HG02943 (cell line): ENCODE results near the gene PCDHGA11.
"Not testable (repeated sequence)": the region's sequence is repeated elsewhere in the genome, so short reads cannot be mapped to it uniquely, and the experiment has no call there.

ENCODE experiments used
- ATAC-seq: cut with Tn5 transposase; IDR thresholded peaks from one replicate; pipeline ENCODE4 v1.9.1; 2021; ENCODE audit warnings: mild to moderate bottlenecking, low read depth, moderate library complexity; ENCODE audit not compliant: unreplicated experiment

Gene PCDHGA11

DNA sequence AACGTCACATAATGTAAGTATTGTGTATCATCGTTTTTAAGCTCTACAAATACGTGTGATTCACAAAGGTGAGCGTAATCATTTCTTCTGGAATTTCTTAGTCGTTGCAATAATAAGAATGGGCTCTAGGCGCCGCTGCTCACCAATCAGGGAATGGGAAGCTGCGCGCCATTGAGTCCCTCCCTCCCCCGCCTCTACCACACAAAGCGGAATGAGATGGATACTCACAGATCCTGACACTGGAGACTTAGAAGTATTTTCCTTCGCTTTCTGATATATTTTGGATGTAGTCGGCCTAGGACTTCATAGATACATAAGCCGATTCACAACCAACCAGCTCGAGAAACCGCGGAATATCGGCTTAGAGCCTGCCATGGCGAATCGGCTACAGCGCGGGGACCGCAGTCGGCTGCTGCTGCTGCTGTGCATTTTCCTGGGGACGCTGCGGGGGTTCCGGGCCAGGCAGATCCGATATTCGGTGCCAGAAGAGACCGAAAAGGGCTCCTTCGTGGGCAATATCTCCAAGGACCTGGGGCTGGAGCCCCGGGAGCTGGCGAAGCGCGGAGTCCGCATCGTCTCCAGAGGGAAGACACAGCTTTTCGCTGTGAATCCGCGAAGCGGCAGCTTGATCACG lies at the start of gene PCDHGA11:
TSS of gene PCDHGA11 (plus strand) at position 197 of the 634 bp plus-strand sequence. CDS start at position 374, 177 bp downstream.
- ATAC-seq = no peak

GRCh38 chr5:141371572-141372475 lies 49.0 kb upstream of the PCDHGA11 start:
- no peak for ATAC-seq

GRCh38 chr5:141373673-141374317 lies 47.1 kb upstream of the PCDHGA11 start, which contains the start of gene PCDHGA6:
Gene PCDHGA6, plus strand, starts transcription at chr5:141373891. Its CDS starts 193 bp downstream, at chr5:141374084.
- no peak for ATAC-seq

DNA sequence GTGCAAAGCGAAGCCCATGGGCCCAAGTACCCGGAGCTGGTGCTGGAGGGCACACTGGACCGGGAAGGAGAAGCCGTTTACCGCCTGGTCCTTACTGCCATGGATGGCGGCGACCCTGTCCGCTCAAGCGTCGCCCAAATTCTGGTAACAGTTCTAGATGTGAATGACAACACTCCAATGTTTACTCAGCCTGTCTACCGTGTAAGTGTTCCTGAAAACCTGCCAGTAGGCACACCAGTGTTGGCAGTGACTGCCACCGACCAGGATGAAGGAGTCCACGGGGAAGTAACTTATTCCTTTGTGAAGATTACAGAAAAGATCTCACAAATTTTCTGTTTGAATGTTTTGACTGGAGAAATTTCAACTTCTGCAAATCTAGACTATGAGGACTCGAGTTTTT lies 46.2 kb upstream of the PCDHGA11 start:
- no peak for ATAC-seq

DNA sequence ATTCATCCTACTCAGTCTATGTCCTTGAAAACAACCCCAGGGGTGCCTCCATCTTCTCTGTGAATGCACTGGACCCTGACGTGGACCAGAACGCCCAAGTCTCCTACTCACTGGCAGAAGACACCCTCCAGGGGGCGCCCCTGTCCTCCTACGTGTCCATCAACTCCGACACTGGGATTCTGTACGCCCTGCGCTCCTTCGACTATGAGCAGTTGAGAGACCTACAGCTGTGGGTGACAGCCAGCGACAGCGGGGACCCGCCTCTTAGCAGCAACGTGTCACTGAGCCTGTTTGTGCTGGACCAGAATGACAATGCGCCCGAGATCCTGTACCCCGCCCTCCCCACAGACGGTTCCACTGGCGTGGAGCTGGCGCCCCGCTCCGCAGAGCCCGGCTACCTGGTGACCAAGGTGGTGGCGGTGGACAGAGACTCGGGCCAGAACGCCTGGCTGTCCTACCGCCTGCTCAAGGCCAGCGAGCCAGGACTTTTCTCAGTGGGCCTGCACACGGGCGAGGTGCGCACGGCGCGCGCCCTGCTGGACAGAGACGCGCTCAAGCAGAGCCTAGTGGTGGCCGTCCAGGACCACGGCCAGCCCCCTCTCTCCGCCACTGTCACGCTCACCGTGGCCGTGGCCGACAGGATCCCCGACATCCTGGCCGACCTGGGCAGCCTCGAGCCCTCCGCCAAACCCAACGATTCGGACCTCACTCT lies 45.3 kb upstream of the PCDHGA11 start:
- not testable (repeated sequence) for ATAC-seq

- ATAC-seq = no peak
Measured at GRCh38 chr5:141382469-141383294, 38.2 kb upstream of the PCDHGA11 start, which contains the start of gene PCDHGA7. Gene PCDHGA7, plus strand, starts transcription at chr5:141382742. Its CDS starts 158 bp downstream, at chr5:141382900.

DNA sequence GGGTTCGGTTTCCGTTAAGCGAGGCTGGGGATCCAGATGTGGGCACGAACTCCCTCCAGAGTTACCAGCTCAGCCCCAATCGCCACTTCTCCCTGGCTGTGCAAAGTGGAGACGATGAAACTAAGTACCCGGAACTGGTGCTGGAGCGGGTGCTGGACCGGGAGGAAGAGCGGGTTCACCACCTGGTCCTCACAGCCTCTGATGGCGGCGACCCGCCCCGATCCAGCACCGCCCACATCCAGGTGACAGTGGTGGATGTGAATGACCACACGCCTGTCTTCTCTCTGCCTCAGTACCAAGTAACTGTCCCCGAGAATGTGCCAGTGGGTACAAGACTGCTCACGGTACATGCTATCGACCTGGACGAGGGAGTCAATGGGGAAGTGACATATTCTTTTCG lies 37.5 kb upstream of the PCDHGA11 start:
- ATAC-seq = no peak

DNA sequence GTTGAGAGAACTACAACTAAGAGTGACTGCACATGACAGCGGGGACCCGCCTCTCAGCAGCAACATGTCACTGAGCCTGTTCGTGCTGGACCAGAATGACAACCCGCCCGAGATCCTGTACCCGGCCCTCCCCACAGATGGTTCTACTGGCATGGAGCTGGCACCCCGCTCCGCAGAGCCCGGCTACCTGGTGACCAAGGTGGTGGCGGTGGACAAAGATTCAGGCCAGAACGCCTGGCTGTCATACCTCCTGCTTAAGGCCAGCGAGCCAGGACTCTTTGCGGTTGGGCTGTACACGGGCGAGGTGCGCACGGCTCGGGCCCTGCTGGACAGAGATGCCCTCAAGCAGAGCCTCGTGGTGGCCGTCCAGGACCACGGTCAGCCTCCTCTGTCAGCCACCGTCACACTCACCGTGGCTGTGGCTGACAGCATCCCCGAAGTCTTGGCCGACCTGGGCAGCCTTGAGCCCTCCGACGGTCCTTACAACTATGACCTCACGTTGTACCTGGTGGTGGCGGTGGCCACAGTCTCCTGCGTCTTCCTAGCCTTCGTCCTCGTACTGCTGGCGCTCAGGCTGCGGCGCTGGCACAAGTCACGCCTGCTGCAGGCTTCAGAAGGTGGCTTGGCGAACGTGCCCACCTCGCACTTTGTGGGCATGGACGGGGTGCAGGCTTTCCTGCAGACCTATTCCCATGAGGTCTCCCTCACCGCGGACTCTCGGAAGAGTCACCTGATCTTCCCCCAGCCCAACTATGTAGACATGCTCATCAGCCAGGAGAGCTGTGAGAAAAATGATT lies 36.2 kb upstream of the PCDHGA11 start:
- no peak for ATAC-seq

GRCh38 chr5:141387557-141388311 lies 33.1 kb upstream of the PCDHGA11 start, which contains the start of gene PCDHGB4:
Gene PCDHGB4, plus strand, starts transcription at chr5:141387698. Its CDS starts 187 bp downstream, at chr5:141387885.
- ATAC-seq = peak; percentile 94

DNA sequence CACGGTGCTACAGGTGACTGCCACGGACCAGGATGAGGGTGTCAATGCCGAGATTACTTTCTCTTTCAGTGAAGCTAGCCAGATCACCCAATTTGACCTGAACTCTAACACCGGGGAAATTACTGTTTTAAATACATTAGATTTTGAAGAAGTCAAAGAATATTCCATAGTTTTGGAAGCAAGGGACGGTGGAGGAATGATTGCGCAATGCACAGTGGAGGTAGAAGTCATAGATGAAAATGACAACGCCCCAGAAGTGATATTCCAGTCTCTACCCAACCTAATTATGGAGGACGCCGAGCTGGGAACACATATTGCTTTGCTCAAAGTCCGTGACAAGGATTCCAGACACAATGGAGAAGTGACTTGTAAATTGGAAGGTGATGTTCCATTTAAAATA lies 32.2 kb upstream of the PCDHGA11 start:
- ATAC-seq = no peak

DNA sequence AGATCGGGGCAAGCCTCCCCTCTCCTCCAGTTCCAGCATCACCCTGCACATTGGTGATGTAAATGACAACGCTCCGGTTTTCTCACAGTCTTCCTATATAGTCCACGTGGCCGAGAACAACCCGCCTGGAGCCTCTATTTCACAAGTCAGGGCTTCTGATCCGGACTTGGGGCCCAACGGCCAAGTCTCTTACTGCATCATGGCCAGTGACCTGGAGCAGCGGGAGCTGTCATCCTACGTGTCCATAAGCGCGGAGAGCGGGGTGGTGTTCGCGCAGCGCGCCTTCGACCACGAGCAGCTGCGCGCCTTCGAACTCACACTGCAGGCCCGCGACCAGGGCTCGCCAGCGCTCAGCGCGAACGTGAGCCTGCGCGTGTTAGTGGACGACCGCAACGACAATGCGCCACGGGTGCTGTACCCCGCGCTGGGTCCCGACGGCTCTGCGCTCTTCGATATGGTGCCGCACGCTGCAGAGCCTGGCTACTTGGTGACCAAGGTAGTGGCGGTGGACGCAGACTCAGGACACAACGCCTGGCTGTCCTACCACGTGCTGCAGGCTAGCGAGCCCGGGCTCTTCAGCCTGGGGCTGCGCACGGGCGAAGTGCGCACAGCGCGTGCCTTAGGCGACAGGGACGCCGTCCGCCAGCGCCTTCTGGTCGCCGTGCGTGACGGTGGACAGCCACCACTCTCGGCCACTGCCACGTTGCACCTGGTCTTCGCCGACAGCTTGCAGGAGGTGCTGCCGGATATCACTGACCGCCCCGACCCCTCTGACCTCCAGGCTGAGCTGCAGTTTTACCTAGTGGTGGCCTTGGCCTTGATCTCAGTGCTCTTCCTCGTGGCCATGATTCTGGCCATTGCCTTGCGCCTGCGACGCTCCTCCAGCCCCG lies 31.5 kb upstream of the PCDHGA11 start:
- ATAC-seq = no peak

DNA sequence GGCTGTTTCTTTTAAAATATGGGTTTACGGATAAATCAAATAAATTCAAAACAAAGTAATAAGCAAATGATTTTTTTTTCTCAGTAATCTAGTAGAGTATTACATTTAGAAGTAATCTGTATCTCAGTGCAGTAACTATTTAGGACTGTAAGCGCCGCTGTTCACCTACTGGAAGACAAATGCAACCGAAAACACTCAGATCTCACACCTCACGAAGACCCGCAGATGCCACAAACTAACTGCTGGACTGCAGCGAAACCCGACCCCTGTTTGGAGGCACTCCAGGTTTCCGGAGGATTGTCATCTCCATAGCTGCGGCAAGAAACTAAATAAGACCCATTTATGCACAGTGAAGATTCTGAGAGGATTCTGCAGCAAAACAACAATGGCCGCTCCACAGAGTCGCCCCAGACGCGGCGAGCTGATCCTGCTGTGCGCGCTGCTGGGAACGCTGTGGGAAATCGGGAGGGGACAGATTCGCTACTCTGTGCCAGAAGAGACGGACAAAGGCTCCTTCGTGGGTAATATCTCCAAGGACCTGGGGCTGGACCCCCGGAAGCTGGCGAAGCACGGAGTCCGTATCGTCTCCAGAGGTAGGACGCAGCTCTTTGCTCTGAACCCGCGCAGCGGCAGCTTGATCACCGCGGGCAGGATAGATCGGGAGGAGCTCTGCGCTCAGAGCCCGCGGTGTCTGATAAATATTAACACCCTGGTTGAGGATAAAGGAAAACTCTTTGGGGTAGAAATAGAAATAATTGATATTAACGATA lies 28.2 kb upstream of the PCDHGA11 start, which contains the start of gene PCDHGA8:
TSS of gene PCDHGA8 (plus strand) at position 205 of the 770 bp plus-strand sequence. CDS start at position 386, 181 bp downstream.
- ATAC-seq = no peak

GRCh38 chr5:141393267-141393666 lies 27.6 kb upstream of the PCDHGA11 start:
- ATAC-seq = no peak

GRCh38 chr5:141394401-141395187 lies 26.3 kb upstream of the PCDHGA11 start:
- ATAC-seq = not testable (repeated sequence)
